Spleen (tissue), 7 donors: ENCODE results near the gene AFAP1L2.

Source experiments
- POLR2A ChIP-seq, 3 donors: fragments of 450-650 bp; IDR thresholded peaks; one replicate each; pipeline ENCODE4 v1.5.1; 2017; ENCODE audit warnings: antibody characterized with exemption in 3 of 3, mild to moderate bottlenecking in 1 of 3
- POLR2AphosphoS5 ChIP-seq, 3 donors: sonication (generic); formaldehyde crosslinking; IDR thresholded peaks; one replicate each; pipeline ENCODE4 v1.5.1; 2017; ENCODE audit warnings: antibody characterized with exemption in 3 of 3
- TF ChIP-seq, protein P1 (sequence below), 11 experiments: fragments of 200-600 bp in 7 of 11; fragments of 450-650 bp in 4 of 11; sonication (generic) in 4 of 11; IDR thresholded peaks in 8 of 11; conservative IDR thresholded peaks in 3 of 11; 1 replicate in 7 of 11; 2 replicates in 4 of 11; pipeline versions ENCODE4 v1.4.0 to v1.8.0; 2016 to 2021; ENCODE audit warnings: antibody characterized with exemption in 11 of 11, inconsistent platforms in 4 of 11, mild to moderate bottlenecking in 1 of 11
- donor health status: DM: no; HTN: no; CAD: no; lungs with moderate emphysema.
- donor health status: DM: no; HTN: no; CAD: no.
- donor health status: DM: no; HTN: no; CAD: no.

DNA sequence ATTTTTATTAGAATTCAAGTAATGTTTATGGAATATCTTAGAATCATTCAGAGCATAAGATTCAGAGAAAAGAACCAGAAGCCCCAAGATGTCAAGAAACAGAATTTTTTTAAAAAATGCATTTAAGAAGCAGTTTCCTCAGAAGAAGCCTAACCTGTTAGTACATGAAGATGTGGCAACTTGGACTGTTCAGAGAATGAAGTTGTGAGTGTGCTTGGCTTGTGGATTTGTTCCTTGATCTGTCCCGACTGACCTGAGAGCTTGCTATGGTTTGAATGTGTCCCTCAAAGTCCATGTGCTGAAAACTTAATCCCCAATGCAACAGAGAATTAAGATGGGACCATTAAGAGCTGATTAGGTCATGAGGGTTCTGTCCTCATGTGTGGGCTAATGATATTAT, 13.8 kb upstream of the AFAP1L2 start:
- TF ChIP-seq, protein P1, sequence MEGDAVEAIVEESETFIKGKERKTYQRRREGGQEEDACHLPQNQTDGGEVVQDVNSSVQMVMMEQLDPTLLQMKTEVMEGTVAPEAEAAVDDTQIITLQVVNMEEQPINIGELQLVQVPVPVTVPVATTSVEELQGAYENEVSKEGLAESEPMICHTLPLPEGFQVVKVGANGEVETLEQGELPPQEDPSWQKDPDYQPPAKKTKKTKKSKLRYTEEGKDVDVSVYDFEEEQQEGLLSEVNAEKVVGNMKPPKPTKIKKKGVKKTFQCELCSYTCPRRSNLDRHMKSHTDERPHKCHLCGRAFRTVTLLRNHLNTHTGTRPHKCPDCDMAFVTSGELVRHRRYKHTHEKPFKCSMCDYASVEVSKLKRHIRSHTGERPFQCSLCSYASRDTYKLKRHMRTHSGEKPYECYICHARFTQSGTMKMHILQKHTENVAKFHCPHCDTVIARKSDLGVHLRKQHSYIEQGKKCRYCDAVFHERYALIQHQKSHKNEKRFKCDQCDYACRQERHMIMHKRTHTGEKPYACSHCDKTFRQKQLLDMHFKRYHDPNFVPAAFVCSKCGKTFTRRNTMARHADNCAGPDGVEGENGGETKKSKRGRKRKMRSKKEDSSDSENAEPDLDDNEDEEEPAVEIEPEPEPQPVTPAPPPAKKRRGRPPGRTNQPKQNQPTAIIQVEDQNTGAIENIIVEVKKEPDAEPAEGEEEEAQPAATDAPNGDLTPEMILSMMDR (IDR thresholded peaks at IDR 0.05 in 8 of 11, conservative IDR thresholded peaks at IDR 0.05 in 3 of 11), result no peak
- TF ChIP-seq POLR2A (IDR thresholded peaks at IDR 0.05) (no peak), POLR2AphosphoS5 (IDR thresholded peaks at IDR 0.05) (no peak)
